DMS 273 treated with DMSO at 0.1 percent for 48 hours (cell line): Measurements from ENCODE around the gene PTGER3.

Source experiments
- DNase-seq: peaks from one replicate; lab custom pipeline; 2025; lab: John Stamatoyannopoulos, UW

Gene PTGER3

DNA sequence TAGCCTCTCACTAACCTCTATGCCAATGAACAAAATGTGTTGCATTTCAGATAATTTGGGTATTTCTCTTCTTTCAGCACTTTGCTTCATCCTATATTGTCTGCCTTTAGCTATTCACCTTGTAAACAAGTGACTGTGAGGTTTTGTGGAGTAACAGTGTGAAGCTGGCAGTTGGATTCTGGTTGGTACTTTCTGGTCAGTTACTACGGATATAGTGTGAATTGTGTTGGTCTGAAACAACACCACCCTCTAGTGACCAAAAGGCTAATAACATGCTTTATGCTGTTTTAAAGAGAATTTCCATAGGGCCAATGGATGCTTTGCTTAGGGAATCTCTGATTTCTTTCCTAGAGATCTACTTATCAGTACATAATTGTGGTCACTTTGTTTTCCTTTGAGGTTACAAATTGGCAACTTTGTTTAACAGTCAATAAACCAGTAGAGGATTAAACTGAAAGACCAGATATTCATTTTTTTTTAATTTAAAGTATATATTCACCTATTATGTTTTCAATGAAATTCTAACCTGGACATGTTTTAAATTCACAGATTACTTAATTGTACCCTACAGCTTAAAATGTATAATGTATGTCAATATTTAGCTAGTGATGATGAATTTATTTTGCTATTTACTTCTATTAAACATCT is 2.5 kb upstream of the PTGER3 start:
- DNase-seq = peak; percentile 58

DNA sequence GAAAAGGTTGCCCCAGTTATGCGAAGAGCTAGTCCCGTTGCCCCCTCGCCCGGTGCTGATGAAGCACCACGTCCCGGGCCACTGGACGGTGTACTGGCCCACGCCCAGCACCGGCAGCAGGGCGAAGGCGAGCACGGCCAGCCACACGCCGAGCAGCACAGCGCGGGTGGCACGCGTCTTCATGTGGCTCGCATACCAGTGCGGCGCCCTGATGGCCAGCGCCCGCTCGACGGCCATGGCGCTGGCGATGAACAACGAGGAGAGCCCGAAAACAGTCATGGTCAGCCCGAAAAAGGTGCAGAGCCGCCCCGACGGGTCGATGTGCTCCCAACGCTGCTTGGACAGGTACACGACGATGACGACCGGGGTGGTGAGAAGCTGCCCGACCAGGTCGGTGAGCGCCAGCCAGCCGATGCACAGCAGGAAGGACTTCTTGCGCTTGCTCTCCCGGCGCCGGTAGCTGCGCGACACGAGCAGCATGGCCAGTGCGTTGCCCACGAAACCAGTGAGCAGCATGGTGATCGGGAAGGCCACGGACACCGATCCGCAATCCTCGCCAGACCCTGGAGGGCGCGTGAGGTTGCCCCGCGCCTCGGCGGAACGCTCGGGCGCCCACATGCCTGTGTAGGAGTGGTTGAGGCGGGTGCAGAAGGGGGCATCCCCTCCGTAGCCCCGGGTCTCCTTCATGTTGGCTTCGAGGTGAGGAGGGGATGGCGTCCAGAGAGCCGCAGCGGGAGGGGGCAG is 553 bp downstream of the PTGER3 start:
- no peak for DNase-seq

DNA sequence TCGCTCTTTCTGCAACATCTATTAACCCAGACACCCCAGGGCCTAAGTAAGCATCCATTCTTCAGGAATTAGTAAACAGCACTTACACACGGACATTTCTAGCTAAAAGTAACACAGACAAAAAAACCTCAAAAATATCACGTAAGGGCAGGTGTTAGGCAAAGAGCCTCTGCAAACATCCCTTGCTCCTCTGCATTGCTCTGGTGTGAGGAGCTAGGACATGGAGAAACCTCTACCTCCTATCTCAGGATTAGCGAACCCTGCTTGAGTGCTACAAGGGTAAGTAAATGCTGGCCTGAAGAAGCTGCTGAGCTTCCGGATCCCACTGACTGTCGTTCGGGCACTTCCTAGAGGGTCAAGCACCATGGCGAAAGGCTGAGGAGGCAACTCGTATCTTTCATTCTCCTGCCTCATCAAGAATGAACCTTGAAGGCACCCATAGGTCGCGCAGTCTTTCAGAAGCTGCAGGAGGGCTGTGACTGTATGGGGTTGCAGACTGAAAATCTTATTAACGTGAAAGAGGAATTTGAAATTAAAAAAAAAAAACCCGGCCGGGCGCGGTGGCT is 2.1 kb downstream of the PTGER3 start:
- no peak for DNase-seq

DNA sequence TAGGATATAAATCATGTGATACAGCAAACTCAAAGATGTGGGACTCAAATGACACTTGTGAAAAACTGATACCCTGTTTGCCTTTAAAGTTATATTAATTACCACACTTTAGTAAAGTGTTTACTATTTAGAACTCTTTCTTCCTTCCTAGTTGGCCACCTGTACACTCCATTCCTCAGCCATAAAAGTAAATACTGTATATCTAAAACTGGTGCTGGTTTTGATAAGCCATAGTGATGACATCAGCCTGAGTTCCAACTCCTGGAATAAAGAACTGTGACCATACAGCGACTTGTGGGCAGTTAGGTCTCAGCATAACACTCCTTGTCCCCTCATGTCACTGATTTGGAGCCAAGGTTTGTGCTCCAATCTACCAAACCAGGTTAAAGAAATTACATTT is 2.8 kb downstream of the PTGER3 start:
- no peak for DNase-seq

DNA sequence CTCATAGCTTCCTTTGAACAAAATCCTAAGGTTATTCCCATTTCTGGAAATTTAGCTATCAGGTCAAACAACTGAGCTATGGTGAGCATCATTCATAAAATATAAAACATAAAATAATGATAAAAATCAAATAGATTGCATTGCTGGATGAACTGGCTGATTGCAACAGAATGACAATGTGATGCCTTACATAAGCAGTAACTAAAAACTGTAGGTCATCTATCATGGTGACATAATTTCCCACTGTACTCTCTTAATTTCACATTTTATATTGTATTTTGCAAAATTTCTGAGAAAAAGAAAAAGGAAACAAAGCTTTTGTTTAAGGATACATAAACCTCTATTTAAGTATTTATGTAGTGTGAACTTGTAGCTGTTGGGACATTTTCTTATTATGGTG is 4.6 kb downstream of the PTGER3 start:
- no peak for DNase-seq

DNA sequence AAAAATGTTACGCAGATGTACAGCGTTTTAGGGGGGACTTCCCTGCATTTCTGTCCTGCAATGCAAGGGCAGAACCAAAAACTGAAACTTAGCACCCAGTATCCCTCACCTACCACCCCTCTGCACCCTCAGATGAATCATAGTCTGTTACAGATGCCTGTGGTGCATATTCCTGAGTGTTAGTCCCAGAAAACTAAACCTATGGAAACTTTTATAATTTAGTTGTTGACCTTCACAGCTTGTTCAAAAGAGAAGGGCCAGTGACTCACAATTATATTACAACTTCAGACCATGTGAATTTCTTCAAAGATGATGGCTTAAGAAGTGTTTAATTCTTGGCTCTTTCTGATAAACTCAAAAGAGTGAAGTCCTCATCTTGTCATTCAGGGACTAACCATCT is 5.8 kb downstream of the PTGER3 start:
- no peak for DNase-seq

DNA sequence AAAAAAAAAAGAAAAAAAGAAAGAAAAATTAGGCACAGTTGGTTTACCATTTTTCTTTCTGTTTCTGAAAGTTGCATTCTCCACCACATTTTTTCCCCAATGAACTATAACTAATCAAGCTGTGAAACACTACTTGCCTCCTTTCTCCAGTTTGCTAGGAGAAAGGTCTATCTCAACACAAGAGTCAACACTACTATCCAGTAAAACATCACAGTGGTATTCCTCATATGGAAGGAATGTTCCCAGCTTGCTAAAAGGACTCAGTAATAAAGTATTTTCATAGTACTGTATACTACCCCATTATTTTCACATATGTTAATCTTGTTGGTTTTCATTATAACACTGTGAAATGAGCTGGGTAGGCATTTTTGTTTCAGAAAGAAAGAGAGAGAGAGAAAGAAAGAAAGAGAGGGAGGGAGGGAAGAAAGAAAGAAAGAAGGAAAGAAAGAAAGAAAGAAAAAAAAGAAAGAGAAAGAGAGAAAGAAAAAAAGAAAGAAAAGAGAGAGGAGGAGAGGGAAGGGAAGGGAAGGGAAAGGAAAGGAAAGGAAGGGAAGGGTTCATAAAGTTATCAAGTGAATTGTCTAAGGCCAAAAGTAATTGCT is 7.9 kb downstream of the PTGER3 start:
- DNase-seq = no peak

DNA sequence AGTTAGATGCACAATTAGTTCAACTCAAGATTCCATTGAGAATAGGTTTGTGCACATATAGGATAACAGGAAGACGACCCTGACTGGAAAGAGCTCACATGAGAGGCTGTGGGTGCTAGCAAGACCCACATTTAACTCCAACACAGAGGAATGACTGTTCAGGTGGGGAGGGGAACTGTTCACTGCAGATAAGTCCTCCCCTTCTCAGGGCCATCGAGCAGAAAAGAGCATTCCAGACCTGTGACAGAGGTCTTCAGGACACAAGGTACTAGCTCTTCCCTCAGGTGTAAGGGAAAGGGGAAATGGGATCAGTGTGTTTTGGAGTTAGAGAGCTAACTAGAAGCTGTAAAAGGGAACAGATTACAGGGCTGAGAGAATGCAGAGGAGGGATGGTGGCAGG is 8.7 kb downstream of the PTGER3 start:
- no peak for DNase-seq

DNA sequence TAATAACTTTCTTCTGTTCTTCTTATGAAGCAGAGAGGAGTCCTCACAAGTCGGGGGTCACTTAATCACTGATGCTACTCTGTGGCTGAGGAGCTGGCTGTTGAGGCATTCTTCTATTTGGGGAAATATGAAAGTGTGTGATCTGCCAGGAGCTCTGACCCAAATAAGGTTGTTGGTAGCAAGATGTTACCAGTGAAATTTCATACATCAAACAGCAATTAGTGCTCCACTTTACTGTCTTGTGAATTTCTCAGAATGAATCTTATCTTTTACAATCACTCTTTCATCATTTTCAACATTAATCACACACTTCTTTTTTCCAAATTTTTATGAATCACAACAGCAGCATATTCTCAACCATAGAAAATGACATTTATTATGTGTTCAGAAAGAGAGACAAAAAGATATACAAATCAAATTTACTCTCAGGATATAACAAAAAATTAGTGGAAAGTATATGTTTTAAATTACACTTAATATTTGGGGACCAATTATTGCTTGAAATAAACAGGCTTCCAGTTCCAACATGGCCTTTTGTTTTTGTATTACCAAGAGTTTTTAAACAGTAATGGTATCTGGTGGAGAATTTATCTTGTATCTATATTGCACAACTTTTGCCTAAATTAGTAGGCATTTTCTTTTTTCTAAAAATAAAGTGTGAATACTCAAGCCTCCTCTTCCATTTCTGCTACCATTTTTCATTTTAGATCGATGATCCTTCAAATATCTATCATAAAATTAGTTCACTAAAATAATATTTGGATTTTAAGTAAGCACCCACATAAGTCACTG is 9.6 kb downstream of the PTGER3 start:
- DNase-seq = no peak

DNA sequence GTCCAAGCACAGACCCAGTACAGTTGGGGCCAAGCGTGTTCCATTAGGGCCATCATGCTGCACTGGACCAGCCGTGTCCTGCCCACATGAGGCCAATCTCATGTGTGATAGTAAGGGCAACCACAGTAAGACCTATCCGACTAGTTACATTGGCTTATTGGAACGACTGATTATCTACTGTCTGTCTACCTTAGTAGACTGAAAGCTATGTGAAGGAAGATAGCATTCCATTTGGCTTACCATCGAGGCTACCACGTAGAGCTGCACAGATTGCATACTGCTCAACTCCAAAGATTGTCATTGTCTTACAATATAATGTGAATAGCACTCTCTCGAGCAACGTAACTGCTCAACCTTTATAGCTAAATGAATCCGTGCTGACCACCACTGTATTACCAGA is 10.6 kb downstream of the PTGER3 start:
- DNase-seq = no peak

DNA sequence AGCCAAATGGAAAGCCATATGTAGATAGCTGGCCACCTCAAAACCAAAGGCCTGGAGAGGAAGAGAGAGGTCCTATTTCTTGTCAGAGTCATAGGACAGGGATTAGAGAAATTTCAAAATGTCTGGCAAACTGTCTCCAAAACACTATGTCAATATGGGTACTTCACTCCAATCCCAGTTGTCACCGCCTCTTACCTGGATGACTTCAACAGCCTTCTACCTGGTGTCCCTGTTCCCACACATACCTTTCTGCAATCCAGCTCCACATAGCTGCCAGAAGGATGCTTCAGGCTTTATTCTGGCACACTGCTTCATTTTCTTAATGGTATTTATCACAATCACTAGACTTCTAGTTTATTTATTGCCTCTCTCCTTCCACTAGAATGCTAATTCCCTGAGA is 14.5 kb downstream of the PTGER3 start:
- DNase-seq = no peak

DNA sequence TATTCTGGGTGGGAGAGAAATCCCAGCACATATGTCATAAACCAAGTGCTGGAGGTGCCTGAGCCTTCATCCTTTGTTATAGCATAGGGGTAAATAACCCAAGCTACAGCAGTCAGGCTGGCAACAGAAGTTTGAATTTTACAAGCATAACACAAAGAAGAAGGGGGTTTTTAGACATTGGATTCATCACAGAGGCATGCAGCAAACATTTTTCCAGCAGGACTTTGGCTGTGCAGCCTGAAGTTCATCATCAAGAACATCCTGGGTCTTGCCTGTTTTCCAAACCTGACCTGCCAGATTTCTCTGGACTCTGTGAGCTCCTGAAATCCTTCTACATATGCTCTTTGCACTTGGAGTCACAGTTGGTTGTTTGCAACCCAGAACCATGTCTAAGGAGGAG is 16.2 kb downstream of the PTGER3 start:
- no peak for DNase-seq

DNA sequence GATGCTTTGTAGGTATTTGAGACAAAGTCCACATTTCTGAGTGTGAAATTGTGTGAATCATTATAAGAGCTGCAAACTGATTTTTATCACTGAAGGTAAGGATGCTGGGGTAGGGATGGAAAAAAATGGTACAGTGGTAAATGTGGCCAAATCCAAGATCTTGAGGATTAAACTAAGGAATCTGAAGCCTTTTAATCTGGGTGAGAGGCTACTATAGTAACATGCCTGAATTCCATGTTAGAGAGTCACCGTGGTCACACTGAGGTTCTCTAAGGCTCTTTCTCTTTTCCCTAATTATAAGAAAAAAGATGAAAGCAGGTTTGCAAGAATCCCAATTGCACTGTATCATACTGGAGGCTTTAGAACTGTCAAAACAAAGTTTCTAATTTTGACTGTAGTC is 17.6 kb downstream of the PTGER3 start:
- DNase-seq = no peak

DNA sequence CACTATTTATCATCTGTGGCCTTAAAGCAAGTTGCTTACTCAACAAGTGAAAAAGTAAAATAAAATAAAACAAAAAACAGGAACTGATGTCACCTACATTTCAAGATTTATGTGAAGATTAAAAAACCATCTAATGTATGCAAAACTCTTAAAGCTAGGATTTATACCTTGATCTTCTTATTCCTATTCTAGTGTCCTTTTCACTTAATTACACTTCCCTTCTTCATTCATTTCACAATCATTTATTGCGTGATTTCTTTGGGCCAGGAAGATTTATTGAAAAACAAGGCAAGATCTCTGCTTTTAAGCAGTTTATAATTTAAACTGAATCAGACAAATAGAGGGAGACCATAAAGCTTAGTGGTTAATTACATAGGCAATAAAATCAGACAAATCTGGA is 18.6 kb downstream of the PTGER3 start:
- no peak for DNase-seq

DNA sequence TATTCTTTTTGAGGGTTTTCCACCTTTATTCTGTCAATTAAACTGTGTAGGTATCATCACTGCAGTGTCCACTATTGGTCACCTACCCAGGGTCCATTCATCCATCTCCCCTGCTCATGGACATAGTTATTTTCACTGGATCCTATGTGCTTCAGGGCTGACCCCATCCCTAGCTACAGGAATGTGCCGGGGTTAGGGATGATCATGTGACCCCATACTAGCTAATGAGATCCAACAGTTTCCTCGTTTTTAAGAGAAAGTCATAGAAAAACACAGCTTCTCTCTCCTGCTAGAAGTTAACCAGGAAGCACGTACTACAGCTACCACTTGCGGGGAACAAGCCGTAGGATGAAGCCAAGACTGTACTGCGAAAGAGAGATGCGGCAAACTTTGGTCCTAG is 19.6 kb downstream of the PTGER3 start:
- no peak for DNase-seq

DNA sequence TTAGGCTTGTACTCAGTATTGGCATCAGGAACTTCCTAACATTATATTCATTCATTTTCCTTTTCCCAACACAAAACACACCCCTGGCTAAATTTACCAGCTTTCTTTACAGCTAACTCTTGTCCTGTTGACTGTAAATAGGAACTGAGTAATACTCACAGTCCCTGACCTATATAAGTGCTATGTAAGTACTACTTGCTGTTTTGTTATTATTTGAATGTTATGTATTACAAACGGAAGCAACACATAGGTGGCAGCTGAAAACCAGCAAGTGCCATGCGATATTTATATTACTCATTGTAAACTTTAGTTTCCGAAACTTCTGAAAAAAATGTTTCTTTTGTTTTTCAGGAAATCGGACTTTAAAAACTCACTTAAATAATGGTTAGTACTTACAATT is 21.5 kb downstream of the PTGER3 start:
- no peak for DNase-seq

DNA sequence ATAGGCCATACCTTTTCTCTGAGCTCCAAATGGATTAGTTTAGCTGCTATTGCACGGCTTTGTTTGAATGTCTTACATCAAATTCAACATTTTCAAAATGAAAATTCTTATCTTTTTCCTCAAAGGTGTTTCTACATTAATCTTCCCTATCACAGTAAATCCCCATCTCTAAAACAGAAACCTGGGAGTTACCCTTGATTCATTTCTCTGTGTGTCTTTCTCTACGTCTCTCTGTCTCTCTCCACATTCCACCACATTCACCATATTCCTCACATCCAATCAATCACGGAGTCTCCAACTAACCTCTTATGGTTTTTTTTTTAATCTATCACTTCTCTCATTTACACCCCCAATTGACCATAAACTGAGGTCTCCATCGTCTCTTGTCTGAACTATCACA is 24.1 kb downstream of the PTGER3 start:
- DNase-seq = no peak

DNA sequence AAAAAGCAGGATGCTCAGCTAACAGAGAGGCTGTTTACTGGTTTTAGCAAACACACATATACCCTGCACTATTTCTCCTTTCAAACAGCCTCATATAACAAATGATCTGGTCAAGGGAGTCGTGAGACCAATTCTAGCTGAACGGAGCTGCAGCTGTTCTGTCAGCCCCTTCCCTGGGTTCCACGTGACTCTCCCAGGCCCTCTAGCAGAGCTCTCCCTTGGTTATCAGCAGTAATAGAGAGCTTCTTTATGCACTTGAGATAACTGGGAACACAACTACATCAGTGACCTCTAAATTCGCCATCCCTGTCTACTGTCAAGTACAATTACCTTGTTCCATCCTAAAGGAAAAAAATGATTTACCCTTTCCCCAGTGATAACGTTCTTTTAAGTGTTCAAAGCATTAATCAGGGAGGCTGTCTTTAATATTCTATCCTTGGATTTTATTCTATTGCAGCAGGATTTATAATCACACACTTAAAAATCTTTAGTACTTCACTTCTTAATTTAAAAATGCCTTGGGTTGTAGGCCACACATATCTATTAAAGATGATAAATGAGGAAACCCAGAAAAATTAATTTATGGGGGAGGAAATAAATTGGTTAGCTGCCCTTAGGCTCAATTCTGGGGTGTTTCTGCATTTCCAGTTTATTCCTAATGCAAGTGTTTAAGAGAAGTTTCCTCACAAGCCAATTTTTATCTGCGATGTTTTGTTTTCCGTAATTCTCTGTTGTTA is 28.2 kb downstream of the PTGER3 start:
- DNase-seq = no peak

DNA sequence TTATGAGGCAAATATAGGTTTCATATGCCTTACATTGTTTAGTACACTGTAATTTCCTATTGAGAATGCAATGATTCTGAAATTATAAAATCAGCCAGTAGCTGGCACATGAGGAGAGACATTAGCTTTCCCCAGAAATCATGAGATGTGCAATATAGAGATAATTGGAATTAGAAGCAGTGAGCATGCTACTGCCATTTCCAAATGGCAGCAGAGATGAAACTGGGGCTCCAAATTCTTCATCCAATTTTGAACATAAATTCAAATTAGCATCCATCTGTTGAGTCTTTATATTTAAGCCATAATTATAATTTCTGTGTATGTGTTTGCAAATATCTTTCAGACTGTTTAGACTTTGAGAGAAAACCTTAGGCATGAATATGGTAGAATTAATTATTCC is 28.8 kb downstream of the PTGER3 start:
- no peak for DNase-seq

DNA sequence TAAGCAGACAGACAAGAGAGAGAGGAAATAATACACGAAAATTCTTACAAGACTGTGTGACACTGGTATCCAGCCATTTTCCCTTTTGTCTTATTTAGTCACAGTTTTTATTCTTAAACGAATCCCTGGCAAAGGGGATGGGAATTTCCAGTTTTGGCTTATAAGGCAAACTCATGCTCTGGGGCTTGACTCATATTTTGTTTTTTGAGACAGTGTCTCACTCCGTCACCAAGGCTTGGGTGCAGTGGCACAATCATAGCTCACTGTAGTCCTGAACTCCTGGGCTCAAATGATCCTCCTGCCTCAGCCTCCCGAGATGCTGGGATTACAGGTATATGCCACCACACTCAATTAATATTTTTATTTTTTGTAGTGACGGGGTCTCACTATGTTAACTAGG is 31.9 kb downstream of the PTGER3 start:
- no peak for DNase-seq

DNA sequence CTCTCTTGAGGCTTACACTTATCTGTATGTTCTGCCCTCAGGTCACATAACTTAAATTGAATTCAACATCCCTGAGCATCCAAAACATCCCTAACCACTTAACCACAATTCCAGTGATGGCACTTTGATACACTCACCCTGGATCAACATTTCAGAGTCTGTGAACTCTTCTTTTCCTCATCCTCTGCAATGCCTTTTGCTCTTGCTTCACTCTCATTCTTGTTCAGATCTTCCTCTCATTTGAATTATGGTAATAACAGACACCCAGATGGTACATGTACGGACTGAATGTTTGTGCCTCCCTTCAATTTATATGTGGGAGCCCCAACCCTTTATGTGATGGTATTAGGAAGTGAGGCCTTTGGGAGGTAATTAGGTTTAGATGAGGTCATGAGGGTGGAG is 33.4 kb downstream of the PTGER3 start:
- DNase-seq = no peak
